PC-3 (cell line): ENCODE measurements around the gene FAXDC2.

Experiments used
- EZH2phosphoT487 ChIP-seq: fragments of 300-600 bp; sonication (generic); IDR thresholded peaks from 2 replicates; pipeline ENCODE4 v1.6.1; 2018; ENCODE audit warnings: mild to moderate bottlenecking, antibody characterized with exemption, low read length, borderline replicate concordance
- TF ChIP-seq, protein P1 (sequence below): fragments of 300-600 bp; sonication (generic); conservative IDR thresholded peaks from 2 replicates; pipeline ENCODE4 v1.5.1; 2017; ENCODE audit warnings: antibody characterized with exemption, low read depth, mild to moderate bottlenecking, low read length

DNA sequence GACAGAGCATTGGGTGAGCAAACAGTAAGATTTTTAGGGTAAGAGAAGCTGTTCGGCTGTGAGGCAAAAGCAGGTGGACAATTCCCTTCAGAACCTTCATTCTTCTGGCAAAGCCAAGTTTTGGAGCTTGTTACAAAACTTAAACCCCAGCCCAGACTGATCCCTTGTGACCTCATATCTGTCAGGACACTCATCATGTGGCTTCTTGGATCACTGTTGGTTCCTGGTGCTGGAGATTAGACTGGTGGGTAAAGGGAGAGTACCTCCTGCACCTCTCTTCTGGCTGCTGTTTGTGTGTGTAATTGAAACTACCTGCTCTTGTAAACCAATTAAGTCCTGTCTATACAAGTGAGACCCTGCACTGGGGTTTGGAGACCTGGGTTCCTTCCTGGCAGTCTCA, 74.2 kb downstream of the FAXDC2 start:
- TF ChIP-seq, protein P1, sequence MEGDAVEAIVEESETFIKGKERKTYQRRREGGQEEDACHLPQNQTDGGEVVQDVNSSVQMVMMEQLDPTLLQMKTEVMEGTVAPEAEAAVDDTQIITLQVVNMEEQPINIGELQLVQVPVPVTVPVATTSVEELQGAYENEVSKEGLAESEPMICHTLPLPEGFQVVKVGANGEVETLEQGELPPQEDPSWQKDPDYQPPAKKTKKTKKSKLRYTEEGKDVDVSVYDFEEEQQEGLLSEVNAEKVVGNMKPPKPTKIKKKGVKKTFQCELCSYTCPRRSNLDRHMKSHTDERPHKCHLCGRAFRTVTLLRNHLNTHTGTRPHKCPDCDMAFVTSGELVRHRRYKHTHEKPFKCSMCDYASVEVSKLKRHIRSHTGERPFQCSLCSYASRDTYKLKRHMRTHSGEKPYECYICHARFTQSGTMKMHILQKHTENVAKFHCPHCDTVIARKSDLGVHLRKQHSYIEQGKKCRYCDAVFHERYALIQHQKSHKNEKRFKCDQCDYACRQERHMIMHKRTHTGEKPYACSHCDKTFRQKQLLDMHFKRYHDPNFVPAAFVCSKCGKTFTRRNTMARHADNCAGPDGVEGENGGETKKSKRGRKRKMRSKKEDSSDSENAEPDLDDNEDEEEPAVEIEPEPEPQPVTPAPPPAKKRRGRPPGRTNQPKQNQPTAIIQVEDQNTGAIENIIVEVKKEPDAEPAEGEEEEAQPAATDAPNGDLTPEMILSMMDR = no peak
- no peak for TF ChIP-seq EZH2phosphoT487
